Activated CD4-positive, alpha-beta memory T cell treated with anti-CD3 and anti-CD28 coated beads, Interleukin-2, amount 10 ng/mL, durations not matched to agents 7 days and 5 days (primary cell): ENCODE results near the gene OPHN1. TPM values are rescaled to one million over a fixed set of nuclear protein-coding genes. Genes with fewer than 3 reads are reported as not detected.
"Not testable (repeated sequence)": the region's sequence is repeated elsewhere in the genome, so short reads cannot be mapped to it uniquely, and the experiment has no call there.

Experiments used
- CTCF ChIA-PET: fragments of 350-600 bp; sonication (Branson Sonifier 250); formaldehyde crosslinking; loops from one replicate; lab custom pipeline; 2021; ENCODE audit warnings: antibody characterized with exemption, inconsistent platforms; lab: Charles Lee
- POLR2A ChIA-PET: fragments of 350-600 bp; sonication (Branson Sonifier 250); formaldehyde crosslinking; loops from one replicate; lab custom pipeline; 2021; ENCODE audit warnings: antibody characterized with exemption; lab: Charles Lee
- DNase-seq: peaks from one replicate; pipeline ENCODE4 v3.0.0-alpha.2; 2020
- H3K27ac Mint-ChIP-seq: one replicate; pipeline ENCODE4 v1.8.0; 2021; ENCODE audit warnings: mild to moderate bottlenecking, mixed read lengths
- H3K27me3 Mint-ChIP-seq: one replicate; pipeline ENCODE4 v1.8.0; 2021; ENCODE audit warnings: mixed read lengths
- H3K36me3 Mint-ChIP-seq: one replicate; pipeline ENCODE4 v1.8.0; 2021; ENCODE audit warnings: low read depth, mixed read lengths
- H3K4me1 Mint-ChIP-seq: one replicate; pipeline ENCODE4 v1.8.0; 2021; ENCODE audit warnings: mixed read lengths
- H3K4me3 Mint-ChIP-seq: one replicate; pipeline ENCODE4 v1.8.0; 2021; ENCODE audit warnings: mild to moderate bottlenecking, mixed read lengths
- H3K9me3 Mint-ChIP-seq: one replicate; pipeline ENCODE4 v1.8.0; 2021; ENCODE audit warnings: mixed read lengths
- total RNA-seq, 2 experiments: library from RNA; stranded (reverse); gene quantifications; one replicate each; pipeline ENCODE4 v1.2.3, GENCODE V29; 2021

The OPHN1 gene
- total RNA-seq, 2 experiments from 2014 or later: 0.10 to 0.30 TPM

- H3K4me3 Mint-ChIP-seq: no peak overlapping the region
- CTCF ChIA-PET: interaction anchor here (0.7 kb wide), 1 partner anchor 104 kb away, joined by 3 read pairs; no protein-coding TSS in a partner anchor
- H3K4me1 Mint-ChIP-seq: no peaks in the 10 kb centered on the region
- no peaks in the 10 kb centered on the region for H3K9me3 Mint-ChIP-seq
- no peak overlapping the region for H3K27ac Mint-ChIP-seq
- H3K27me3 Mint-ChIP-seq: no peaks in the 10 kb centered on the region
- POLR2A ChIA-PET: no interaction called here
- no peaks in the 10 kb centered on the region for H3K36me3 Mint-ChIP-seq
- no peak for DNase-seq
These were observed 16.7 kb downstream of the OPHN1 start for GRCh38 chrX:68416592-68416991.

DNA sequence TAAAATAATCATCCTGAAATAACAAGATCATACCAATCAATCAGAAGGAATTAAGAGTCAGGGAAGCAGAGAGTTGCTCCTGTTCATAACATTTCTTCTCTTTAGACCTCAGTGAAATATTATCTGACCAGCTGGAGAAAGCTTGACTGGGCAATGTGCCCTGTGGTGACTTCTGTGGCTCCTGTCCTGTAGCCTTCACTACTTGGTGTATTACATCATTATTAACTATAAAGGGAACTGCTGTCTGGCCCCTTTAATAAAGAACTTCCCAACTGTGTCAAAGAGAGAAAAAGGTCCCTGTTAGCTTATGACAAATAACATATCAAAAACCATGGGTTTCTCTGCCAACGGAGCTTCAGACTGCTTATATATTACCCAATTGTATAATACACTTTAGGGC lies 18.0 kb downstream of the OPHN1 start:
- ChIA-PET CTCF (no interaction called here), POLR2A (no interaction called here)
- Mint-ChIP-seq H3K4me1 (no peaks in the 10 kb centered on the region), H3K27ac (no peak overlapping the region), H3K36me3 (no peaks in the 10 kb centered on the region), H3K27me3 (no peaks in the 10 kb centered on the region), H3K4me3 (no peak overlapping the region), H3K9me3 (no peaks in the 10 kb centered on the region)
- no peak for DNase-seq

DNA sequence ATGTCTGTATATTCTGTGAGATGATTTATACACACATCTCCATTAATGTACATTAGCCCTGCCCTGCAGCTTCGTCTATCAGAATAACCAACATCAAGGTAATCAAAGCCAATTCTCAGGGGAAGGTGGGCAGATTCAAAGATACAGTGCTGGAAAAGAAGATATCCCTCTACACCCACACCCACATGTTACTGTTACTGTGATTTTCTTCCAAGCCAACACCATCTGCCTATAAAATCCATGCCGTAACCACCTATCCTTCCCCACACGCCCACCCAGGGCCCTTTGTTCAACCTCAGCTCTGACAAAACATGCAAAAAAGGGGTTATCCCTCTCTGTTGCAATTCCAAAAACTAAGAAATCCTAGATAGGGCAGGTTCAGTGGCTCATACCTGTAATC lies 20.0 kb downstream of the OPHN1 start:
- Mint-ChIP-seq H3K4me3 (no peak overlapping the region), H3K4me1 (no peaks in the 10 kb centered on the region), H3K27me3 (no peaks in the 10 kb centered on the region), H3K36me3 (no peaks in the 10 kb centered on the region), H3K27ac (no peak overlapping the region), H3K9me3 (no peaks in the 10 kb centered on the region)
- no peak for DNase-seq
- POLR2A ChIA-PET: no interaction called here
- CTCF ChIA-PET: no interaction called here

DNA sequence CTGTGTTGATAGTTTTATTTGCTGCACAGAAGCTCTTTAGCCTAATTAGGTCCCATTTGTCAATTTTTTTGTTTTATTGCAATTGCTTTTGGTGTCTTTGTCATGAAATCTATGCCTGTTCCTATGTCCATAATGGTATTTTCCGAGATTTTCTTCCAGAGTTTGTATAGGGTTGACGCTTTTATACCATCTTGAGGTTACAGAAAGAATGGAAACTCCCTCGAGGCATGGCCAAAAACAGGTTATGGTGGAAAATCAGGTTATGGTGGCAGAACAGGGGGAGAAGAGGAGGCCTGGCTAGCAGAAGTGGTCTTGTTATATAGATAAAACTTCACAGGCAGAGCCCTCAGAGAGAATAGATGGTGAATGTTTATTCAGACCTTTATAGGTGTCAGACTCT lies 21.6 kb downstream of the OPHN1 start:
- ChIA-PET CTCF (no interaction called here), POLR2A (no interaction called here)
- Mint-ChIP-seq H3K4me1 (no peaks in the 10 kb centered on the region), H3K4me3 (no peak overlapping the region), H3K9me3 (no peaks in the 10 kb centered on the region), H3K27ac (no peak overlapping the region), H3K27me3 (no peaks in the 10 kb centered on the region), H3K36me3 (no peaks in the 10 kb centered on the region)
- no peak for DNase-seq

DNA sequence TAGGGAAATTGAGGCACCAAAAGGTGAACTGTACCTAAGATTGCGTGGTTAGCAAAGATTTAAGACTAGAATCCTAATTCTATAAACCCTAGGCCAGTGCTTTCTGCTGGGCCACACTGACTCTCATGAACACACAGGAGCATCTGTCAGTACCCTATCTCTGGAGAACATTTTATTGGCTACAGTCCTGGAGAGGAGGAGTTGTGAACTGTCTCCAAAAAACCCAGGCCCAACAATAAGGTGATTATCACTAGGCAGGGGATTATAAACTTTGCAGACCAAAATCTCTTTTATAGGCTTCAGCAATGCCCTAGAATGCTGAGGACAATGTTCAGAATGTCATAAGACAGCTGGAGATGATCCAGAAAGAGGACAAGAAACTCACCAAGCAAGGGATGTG lies 24.1 kb downstream of the OPHN1 start:
- ChIA-PET CTCF (no interaction called here), POLR2A (no interaction called here)
- Mint-ChIP-seq H3K36me3 (no peaks in the 10 kb centered on the region), H3K27ac (no peak overlapping the region), H3K9me3 (no peaks in the 10 kb centered on the region), H3K4me3 (no peak overlapping the region), H3K27me3 (no peaks in the 10 kb centered on the region), H3K4me1 (no peaks in the 10 kb centered on the region)
- no peak for DNase-seq

DNA sequence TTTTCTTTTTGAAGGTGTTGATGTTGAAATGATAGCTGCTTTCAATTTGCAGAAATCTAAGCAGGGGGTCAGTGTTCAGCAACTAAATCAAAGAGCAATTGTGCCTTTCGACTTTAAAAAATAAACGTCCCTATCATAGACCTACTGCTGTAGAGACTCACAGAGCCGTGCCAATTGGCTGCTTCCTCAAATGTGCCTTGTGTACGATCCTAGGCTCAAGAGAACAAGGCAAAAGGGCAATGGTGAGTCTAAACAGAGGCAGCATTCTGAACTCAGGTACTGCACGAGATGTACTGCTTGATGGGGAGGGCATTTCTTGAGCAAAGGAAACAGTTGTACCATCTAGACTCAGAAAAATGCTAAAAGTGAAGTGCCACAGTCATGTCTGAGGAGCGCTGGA lies 29.8 kb downstream of the OPHN1 start:
- Mint-ChIP-seq H3K27ac (no peak overlapping the region), H3K4me3 (no peak overlapping the region), H3K27me3 (peaks cover 3% of the 10 kb centered on the region), H3K9me3 (no peaks in the 10 kb centered on the region), H3K4me1 (no peaks in the 10 kb centered on the region), H3K36me3 (no peaks in the 10 kb centered on the region)
- ChIA-PET CTCF (no interaction called here), POLR2A (no interaction called here)
- DNase-seq: no peak

GRCh38 chrX:68403038-68403437 lies 30.3 kb downstream of the OPHN1 start:
- POLR2A ChIA-PET: no interaction called here
- CTCF ChIA-PET: no interaction called here
- Mint-ChIP-seq H3K27me3 (peaks cover 3% of the 10 kb centered on the region), H3K4me3 (no peak overlapping the region), H3K36me3 (no peaks in the 10 kb centered on the region), H3K9me3 (no peaks in the 10 kb centered on the region), H3K4me1 (no peaks in the 10 kb centered on the region), H3K27ac (no peak overlapping the region)
- DNase-seq: no peak

DNA sequence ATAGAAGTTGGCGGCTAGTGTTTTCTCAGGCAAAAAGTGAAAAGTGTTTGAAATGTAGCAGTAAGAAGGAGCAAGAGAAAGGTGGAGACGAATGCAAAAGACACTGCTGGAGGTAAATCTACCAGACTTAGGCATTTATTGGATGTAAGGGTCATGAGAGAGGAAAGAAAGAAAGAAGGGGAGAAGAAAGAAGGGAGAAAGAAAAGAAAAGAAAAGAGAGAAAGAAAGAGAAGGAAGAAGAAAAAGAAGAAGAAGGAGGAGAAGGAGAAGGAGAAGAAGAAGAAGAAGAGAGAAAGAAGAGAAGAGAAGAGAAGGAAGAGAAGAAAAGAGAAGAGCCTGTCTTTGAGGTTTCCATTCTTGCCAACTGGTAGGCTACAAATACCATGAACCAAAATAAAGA lies 31.2 kb downstream of the OPHN1 start:
- ChIA-PET CTCF (no interaction called here), POLR2A (no interaction called here)
- no peaks in the 10 kb centered on the region for H3K4me1 Mint-ChIP-seq
- no peak overlapping the region for H3K4me3 Mint-ChIP-seq
- peaks cover 3% of the 10 kb centered on the region for H3K27me3 Mint-ChIP-seq
- no peaks in the 10 kb centered on the region for H3K36me3 Mint-ChIP-seq
- H3K27ac Mint-ChIP-seq: no peak overlapping the region
- DNase-seq: no peak
- H3K9me3 Mint-ChIP-seq: no peaks in the 10 kb centered on the region

DNA sequence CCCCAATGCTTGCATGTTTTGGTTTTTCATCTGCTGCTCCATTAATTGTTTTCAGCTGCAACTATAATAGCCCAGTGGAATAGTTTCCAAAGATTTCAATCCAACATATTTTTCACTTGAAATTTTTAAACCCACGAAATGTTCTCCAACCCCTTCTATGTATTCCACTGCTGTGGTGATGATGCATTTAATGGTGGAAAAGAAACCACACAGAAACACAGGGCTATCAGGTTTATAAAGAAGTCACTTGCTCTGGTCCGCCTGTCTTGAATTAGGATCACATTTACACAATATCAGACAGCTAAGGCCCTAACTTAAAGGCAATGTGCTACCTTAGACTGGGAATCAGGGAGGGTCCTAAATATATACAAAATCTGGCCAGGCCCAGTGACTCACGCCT lies 35.0 kb downstream of the OPHN1 start:
- Mint-ChIP-seq H3K27ac (no peak overlapping the region), H3K27me3 (peaks cover 3% of the 10 kb centered on the region), H3K4me1 (no peaks in the 10 kb centered on the region), H3K36me3 (no peaks in the 10 kb centered on the region), H3K9me3 (no peaks in the 10 kb centered on the region), H3K4me3 (no peak overlapping the region)
- POLR2A ChIA-PET: no interaction called here
- no peak for DNase-seq
- CTCF ChIA-PET: no interaction called here

- DNase-seq: no peak
- Mint-ChIP-seq H3K27me3 (peaks cover 2% of the 10 kb centered on the region), H3K4me3 (no peak overlapping the region), H3K9me3 (no peaks in the 10 kb centered on the region), H3K36me3 (no peaks in the 10 kb centered on the region), H3K27ac (no peak overlapping the region), H3K4me1 (no peaks in the 10 kb centered on the region)
- ChIA-PET POLR2A (interaction anchor here (0.5 kb wide), 1 partner anchor 964 kb away, joined by 3 read pairs; no protein-coding TSS in a partner anchor), CTCF (no interaction called here)
These were observed 36.3 kb downstream of the OPHN1 start for GRCh38 chrX:68396953-68397352.

GRCh38 chrX:68389419-68389960 lies 43.8 kb downstream of the OPHN1 start:
- H3K4me1 Mint-ChIP-seq, H3K9me3 Mint-ChIP-seq, CTCF ChIA-PET, H3K36me3 Mint-ChIP-seq, DNase-seq, H3K27ac Mint-ChIP-seq, H3K4me3 Mint-ChIP-seq, H3K27me3 Mint-ChIP-seq, POLR2A ChIA-PET: not testable (repeated sequence)

- ChIA-PET CTCF (no interaction called here), POLR2A (no interaction called here)
- Mint-ChIP-seq H3K36me3 (no peaks in the 10 kb centered on the region), H3K27ac (no peak overlapping the region), H3K4me3 (no peak overlapping the region), H3K4me1 (no peaks in the 10 kb centered on the region), H3K9me3 (no peaks in the 10 kb centered on the region), H3K27me3 (no peaks in the 10 kb centered on the region)
- DNase-seq: no peak
These were observed 45.5 kb downstream of the OPHN1 start for GRCh38 chrX:68387776-68388175.

- no peak for DNase-seq
- Mint-ChIP-seq H3K9me3 (no peaks in the 10 kb centered on the region), H3K27ac (no peak overlapping the region), H3K4me1 (no peaks in the 10 kb centered on the region), H3K36me3 (no peaks in the 10 kb centered on the region), H3K4me3 (no peak overlapping the region), H3K27me3 (no peaks in the 10 kb centered on the region)
- CTCF ChIA-PET: no interaction called here
- POLR2A ChIA-PET: no interaction called here
These were observed 49.8 kb downstream of the OPHN1 start for GRCh38 chrX:68383540-68383939.

DNA sequence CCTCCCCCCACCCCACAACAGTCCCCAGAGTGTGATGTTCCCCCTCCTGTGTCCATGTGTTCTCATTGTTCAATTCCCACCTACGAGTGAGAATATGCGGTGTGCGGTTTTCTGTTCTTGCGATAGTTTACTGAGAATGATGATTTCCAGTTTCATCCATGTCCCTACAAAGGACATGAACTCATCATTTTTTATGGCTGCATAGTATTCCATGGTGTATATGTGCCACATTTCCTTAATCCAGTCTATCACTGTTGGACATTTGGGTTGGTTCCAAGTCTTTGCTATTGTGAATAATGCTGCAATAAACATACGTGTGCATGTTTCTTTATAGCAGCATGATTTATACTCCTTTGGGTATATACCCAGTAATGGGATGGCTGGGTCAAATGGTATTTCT lies 55.7 kb downstream of the OPHN1 start:
- DNase-seq, H3K36me3 Mint-ChIP-seq, CTCF ChIA-PET, H3K4me3 Mint-ChIP-seq, POLR2A ChIA-PET, H3K9me3 Mint-ChIP-seq, H3K27me3 Mint-ChIP-seq, H3K27ac Mint-ChIP-seq, H3K4me1 Mint-ChIP-seq: not testable (repeated sequence)
